ENCODE results near the gene CAVIN1. TPM values are rescaled to one million over a fixed set of nuclear protein-coding genes. Genes with fewer than 3 reads are reported as not detected.

Gene CAVIN1
- total RNA-seq, 1 donor from 2014 or later: 1.1 TPM

- TF ChIP-seq CTCF (IDR thresholded peaks at IDR 0.05; ENCODE audit: unreplicated experiment): peak; percentile 48
- no peak for DNase-seq (ENCODE audit: low spot score, unreplicated experiment)
Observed at GRCh38 chr17:42438600-42439567, 15.8 kb upstream of the CAVIN1 start.

GRCh38 chr17:42436391-42436790 lies 13.3 kb upstream of the CAVIN1 start:
- H3K27ac Mint-ChIP-seq: no peak overlapping the region
- H3K36me3 Mint-ChIP-seq (ENCODE audit: insufficient read depth): no peaks in the 10 kb centered on the region
- no peaks in the 10 kb centered on the region for H3K27me3 Mint-ChIP-seq
- H3K4me1 Mint-ChIP-seq (ENCODE audit: low read depth): peaks cover 5% of the 10 kb centered on the region
- no peak for TF ChIP-seq CTCF (IDR thresholded peaks at IDR 0.05; ENCODE audit: unreplicated experiment)
- H3K9me3 Mint-ChIP-seq (ENCODE audit: low read depth): peaks cover 3% of the 10 kb centered on the region
- H3K4me3 Mint-ChIP-seq (ENCODE audit: low read depth): no peak overlapping the region
- no peak for DNase-seq (ENCODE audit: low spot score, unreplicated experiment)

More at GRCh38 chr17:42438600-42439567, 15.8 kb upstream of the CAVIN1 start:
- Mint-ChIP-seq H3K4me3 (ENCODE audit: low read depth) (no peak overlapping the region), H3K9me3 (ENCODE audit: low read depth) (no peaks in the 10 kb centered on the region), H3K36me3 (ENCODE audit: insufficient read depth) (no peaks in the 10 kb centered on the region), H3K4me1 (ENCODE audit: low read depth) (no peaks in the 10 kb centered on the region), H3K27me3 (no peaks in the 10 kb centered on the region), H3K27ac (no peak overlapping the region)

- no peaks in the 10 kb centered on the region for H3K36me3 Mint-ChIP-seq (ENCODE audit: insufficient read depth)
- no peak overlapping the region for H3K27ac Mint-ChIP-seq
- TF ChIP-seq CTCF (IDR thresholded peaks at IDR 0.05; ENCODE audit: unreplicated experiment): no peak
- peaks cover 17% of the 10 kb centered on the region for H3K4me1 Mint-ChIP-seq (ENCODE audit: low read depth)
- H3K9me3 Mint-ChIP-seq (ENCODE audit: low read depth): peaks cover 3% of the 10 kb centered on the region
- no peak overlapping the region for H3K4me3 Mint-ChIP-seq (ENCODE audit: low read depth)
- no peak for DNase-seq (ENCODE audit: low spot score, unreplicated experiment)
- H3K27me3 Mint-ChIP-seq: no peaks in the 10 kb centered on the region
Observed at GRCh38 chr17:42431758-42432161, 8.7 kb upstream of the CAVIN1 start.

- H3K36me3 Mint-ChIP-seq (ENCODE audit: insufficient read depth): no peaks in the 10 kb centered on the region
- H3K4me3 Mint-ChIP-seq (ENCODE audit: low read depth): no peak overlapping the region
- no peak overlapping the region for H3K27ac Mint-ChIP-seq
Observed at GRCh38 chr17:42429726-42430447, 6.8 kb upstream of the CAVIN1 start.

More at GRCh38 chr17:42429726-42430447, 6.8 kb upstream of the CAVIN1 start:
- DNase-seq (ENCODE audit: low spot score, unreplicated experiment): no peak
- H3K9me3 Mint-ChIP-seq (ENCODE audit: low read depth): peaks cover 3% of the 10 kb centered on the region
- peaks cover 12% of the 10 kb centered on the region for H3K27me3 Mint-ChIP-seq
- no peak for TF ChIP-seq CTCF (IDR thresholded peaks at IDR 0.05; ENCODE audit: unreplicated experiment)
- H3K4me1 Mint-ChIP-seq (ENCODE audit: low read depth): peaks cover 17% of the 10 kb centered on the region

Data from progenitor cell of endocrine pancreas (in vitro differentiated cells).